Measurements from ENCODE around the gene FIBCD1.

FIBCD1 gene

DNA sequence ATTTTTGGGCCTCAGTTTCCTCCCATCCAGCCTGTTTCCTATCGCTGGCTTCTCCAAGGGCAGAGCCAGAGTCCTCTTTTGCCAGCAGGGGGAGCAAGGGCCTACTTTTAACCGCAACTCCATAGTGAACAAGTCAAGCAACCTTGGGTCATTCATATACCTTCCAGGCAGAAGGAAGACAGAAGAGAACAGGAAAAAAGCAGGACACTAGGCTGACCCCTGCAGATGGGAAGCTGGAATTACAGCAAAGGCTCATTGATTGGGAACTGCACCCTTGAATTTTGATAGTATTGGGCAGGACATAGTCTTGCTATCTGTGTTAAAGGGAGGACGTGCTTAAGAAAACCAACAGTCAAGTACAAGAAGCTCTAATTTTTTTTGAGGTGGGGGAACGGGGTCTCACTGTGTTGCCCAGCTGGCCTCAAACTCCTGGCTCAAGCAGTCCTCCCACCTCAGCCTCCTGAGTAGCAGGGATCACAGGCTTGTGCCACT lies 72.5 kb downstream of the FIBCD1 start:
- TF ChIP-seq CTCF (IDR thresholded peaks at IDR 0.05; ENCODE audit: low read depth, low read length, missing control alignments) = peak; percentile 99
- H3K4me3 ChIP-seq (replicated peaks; ENCODE audit: low read depth, low read length) = no peak overlapping the region
- no peak for DNase-seq (ENCODE audit: extremely low read depth, low read depth)

DNA sequence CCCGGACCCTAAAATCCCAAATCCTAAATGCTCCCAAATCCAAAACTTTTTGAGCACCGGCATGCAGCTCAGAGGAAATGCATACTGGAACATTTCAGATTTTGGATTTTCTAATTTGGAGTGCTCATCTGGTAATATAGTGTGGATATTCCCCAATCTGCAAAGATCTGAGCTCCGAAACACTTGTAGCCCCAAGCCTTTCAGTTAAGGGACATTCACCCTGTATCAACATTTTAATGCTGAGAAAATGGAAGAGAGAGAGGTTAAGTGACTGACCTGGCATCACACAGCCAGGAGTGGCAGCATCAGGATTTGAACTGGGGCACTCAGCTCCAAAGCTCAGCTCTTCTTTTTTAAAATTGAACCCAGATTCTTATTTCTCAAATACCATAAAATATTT lies 73.1 kb downstream of the FIBCD1 start:
- no peak for DNase-seq (ENCODE audit: extremely low read depth, low read depth)
- TF ChIP-seq CTCF (IDR thresholded peaks at IDR 0.05; ENCODE audit: low read depth, low read length, missing control alignments) = no peak
- no peak overlapping the region for H3K4me3 ChIP-seq (replicated peaks; ENCODE audit: low read depth, low read length)

- H3K4me3 ChIP-seq (replicated peaks; ENCODE audit: low read depth, low read length) = no peak overlapping the region
- TF ChIP-seq CTCF (IDR thresholded peaks at IDR 0.05; ENCODE audit: low read depth, low read length, missing control alignments) = no peak
- no peak for DNase-seq (ENCODE audit: extremely low read depth, low read depth)
Observed at GRCh38 chr9:130864541-130864940, 74.5 kb downstream of the FIBCD1 start.

DNA sequence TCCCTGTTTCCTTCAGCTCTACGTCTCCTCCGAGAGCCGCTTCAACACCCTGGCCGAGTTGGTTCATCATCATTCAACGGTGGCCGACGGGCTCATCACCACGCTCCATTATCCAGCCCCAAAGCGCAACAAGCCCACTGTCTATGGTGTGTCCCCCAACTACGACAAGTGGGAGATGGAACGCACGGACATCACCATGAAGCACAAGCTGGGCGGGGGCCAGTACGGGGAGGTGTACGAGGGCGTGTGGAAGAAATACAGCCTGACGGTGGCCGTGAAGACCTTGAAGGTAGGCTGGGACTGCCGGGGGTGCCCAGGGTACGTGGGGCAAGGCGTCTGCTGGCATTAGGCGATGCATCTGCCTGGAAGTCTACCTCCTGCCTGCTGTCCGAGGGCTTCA lies 76.3 kb downstream of the FIBCD1 start:
- TF ChIP-seq CTCF (IDR thresholded peaks at IDR 0.05; ENCODE audit: low read depth, low read length, missing control alignments) = no peak
- H3K4me3 ChIP-seq (replicated peaks; ENCODE audit: low read depth, low read length) = no peak overlapping the region
- DNase-seq (ENCODE audit: extremely low read depth, low read depth) = no peak

DNA sequence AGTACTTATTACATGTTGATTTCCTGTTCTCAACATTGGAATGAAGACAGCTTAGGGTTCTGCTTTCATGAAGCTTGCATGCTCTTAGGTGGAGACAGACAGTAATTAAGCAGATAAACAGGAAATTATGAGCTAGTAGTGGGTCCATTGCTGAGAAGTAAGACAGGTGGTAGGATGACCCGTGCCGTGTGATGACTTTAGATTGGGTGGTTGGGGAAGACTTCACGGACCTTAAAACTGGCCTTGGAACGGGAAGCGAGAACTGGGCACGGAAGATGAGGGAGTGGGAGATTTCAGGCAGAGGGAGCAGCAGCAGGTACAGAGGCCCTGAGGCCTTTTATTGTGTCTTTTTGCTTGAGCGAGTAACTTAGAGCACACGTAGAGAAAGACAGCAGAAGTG lies 76.8 kb downstream of the FIBCD1 start:
- no peak for TF ChIP-seq CTCF (IDR thresholded peaks at IDR 0.05; ENCODE audit: low read depth, low read length, missing control alignments)
- no peak for DNase-seq (ENCODE audit: extremely low read depth, low read depth)
- H3K4me3 ChIP-seq (replicated peaks; ENCODE audit: low read depth, low read length) = no peak overlapping the region

DNA sequence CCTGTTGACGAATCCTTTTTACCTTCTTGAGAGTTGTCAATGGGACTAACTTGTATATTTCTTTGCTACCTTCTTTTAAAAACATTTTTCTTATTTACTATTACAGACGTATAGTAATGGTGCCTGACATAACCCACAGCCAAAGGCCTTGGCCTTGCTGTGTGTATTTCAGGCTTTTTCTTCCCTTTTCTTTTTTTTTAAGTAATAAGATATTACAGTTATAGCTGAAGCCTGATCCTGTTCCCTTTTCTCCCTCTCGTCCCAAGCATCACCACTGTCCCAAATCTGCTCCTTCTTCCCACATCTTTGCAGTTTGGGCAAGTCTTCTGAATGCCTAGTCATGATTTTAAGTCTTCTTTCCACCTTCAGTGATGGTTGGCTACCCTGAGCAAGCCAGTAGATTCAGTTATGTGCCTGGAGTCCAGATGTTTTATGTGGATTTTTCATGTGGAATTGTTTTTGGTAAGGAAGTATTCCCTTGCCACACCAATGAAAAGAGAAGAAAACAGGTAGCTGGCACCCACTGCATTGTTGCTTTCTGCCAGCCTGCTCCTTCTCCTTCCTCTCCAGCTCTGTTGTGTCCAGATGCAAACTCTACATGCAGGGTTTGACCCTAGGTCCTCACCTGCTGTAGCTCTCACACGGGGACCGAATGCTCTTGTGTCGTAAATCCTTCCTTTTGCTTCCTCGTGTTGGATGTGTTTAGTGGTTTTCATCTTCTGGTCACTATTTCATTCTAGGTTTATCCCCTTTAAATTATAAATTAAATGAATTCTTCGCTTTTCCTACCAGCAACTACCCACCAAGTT lies 77.5 kb downstream of the FIBCD1 start:
- no peak for TF ChIP-seq CTCF (IDR thresholded peaks at IDR 0.05; ENCODE audit: low read depth, low read length, missing control alignments)
- no peak overlapping the region for H3K4me3 ChIP-seq (replicated peaks; ENCODE audit: low read depth, low read length)
- no peak for DNase-seq (ENCODE audit: extremely low read depth, low read depth)

Data from HFF-Myc (cell line).